K562 (cell line): ENCODE results near the gene HFE.
A peak's percentile ranks its signal among the peaks of the same experiment; 100 is the strongest.

ENCODE experiments used
- BACH1 ChIP-seq: fragments of 200-800 bp; sonication (Bioruptor generic); IDR thresholded peaks from 2 replicates; pipeline ENCODE4 v1.6.1; 2016; ENCODE audit warnings: missing genetic modification characterization, missing compliant biosample characterization
- CHD2 ChIP-seq: IDR thresholded peaks from 2 replicates; pipeline ENCODE4 v1.6.1; 2011; ENCODE audit warnings: low read depth, low read length
- CTCF ChIP-seq, 3 experiments: IDR thresholded peaks in 2 of 3; conservative IDR thresholded peaks in 1 of 3; 2 replicates each; pipeline ENCODE4 v1.5.1; 2011 to 2012; ENCODE audit warnings: low read length in 3 of 3, mild to moderate bottlenecking in 3 of 3, control low read depth in 2 of 3, improper control_type of control experiment in 1 of 3, inconsistent platforms in 1 of 3, low read depth in 1 of 3, mixed read lengths in 1 of 3, moderate library complexity in 1 of 3; ENCODE audit not compliant: insufficient read depth in 2 of 3
- POLR2A ChIP-seq: fragments of 450-650 bp; conservative IDR thresholded peaks from 2 replicates; pipeline ENCODE4 v1.6.1; 2016
- ZFX ChIP-seq: sonication (generic); formaldehyde crosslinking; IDR thresholded peaks from 2 replicates; pipeline ENCODE4 v1.8.0; 2022; ENCODE audit warnings: mild to moderate bottlenecking, missing genetic modification reagents, moderate library complexity
- ZNF316 ChIP-seq: fragments of 450-650 bp; IDR thresholded peaks from 2 replicates; pipeline ENCODE4 v1.6.1; 2016

- TF ChIP-seq CHD2 = no peak
- no peak for TF ChIP-seq ZFX (CRISPR knock-in tag)
- TF ChIP-seq BACH1 (tag) = no peak
- TF ChIP-seq CTCF (IDR thresholded peaks at IDR 0.05 in 2 of 3, conservative IDR thresholded peaks at IDR 0.05 in 1 of 3; ENCODE audit: insufficient read depth in 2 of 3, low read depth in 1 of 3, low read length in 3 of 3) = no peak
- TF ChIP-seq ZNF316 = no peak
- 0 out of 2 replicates have a peak, but pooled peaks have one; percentile 19 for TF ChIP-seq POLR2A
Measured at GRCh38 chr6:26115226-26115625, 28.0 kb downstream of the HFE start.
